H1 (cell line): ENCODE data around the gene LIN28A. TPM values are rescaled to one million over a fixed set of nuclear protein-coding genes. Genes with fewer than 3 reads are reported as not detected.

Experiments
- CHD7 ChIP-seq: fragments of 300-600 bp; sonication (generic); IDR thresholded peaks from 2 replicates; pipeline ENCODE4 v1.7.1; 2012; ENCODE audit warnings: low read length, moderate library complexity, mild to moderate bottlenecking, inconsistent platforms; ENCODE audit not compliant: insufficient replicate concordance
- EP300 ChIP-seq, 2 experiments: IDR thresholded peaks; 1 replicate in 1 of 2; 2 replicates in 1 of 2; pipeline ENCODE4 v1.6.1; 2011 to 2012; ENCODE audit warnings: low read depth in 2 of 2, low read length in 2 of 2, mild to moderate bottlenecking in 2 of 2, borderline replicate concordance in 1 of 2, inconsistent platforms in 1 of 2, moderate library complexity in 1 of 2
- JUND ChIP-seq: IDR thresholded peaks from 2 replicates; pipeline ENCODE4 v1.6.1; 2011; ENCODE audit warnings: mild to moderate bottlenecking, improper control_type of control experiment, low read length
- KDM1A ChIP-seq: fragments of 200-600, 300-600 bp; sonication (generic); IDR thresholded peaks from 2 replicates; pipeline ENCODE4 v1.7.1; 2016; ENCODE audit warnings: mild to moderate bottlenecking, low read length, borderline replicate concordance
- KDM4A ChIP-seq: IDR thresholded peaks from one replicate; pipeline ENCODE4 v1.7.1; 2012; ENCODE audit warnings: low read depth, mild to moderate bottlenecking, moderate library complexity, low read length, inconsistent platforms; ENCODE audit not compliant: severe bottlenecking
- MAX ChIP-seq: IDR thresholded peaks from 2 replicates; pipeline ENCODE4 v1.6.1; 2012; ENCODE audit warnings: inconsistent platforms
- POLR2A ChIP-seq, 2 experiments: IDR thresholded peaks; 1 replicate in 1 of 2; 2 replicates in 1 of 2; pipeline ENCODE4 v1.6.1; 2011; ENCODE audit warnings: low read depth in 2 of 2, low read length in 2 of 2, mild to moderate bottlenecking in 2 of 2; ENCODE audit errors: control extremely low read depth in 1 of 2
- POLR2AphosphoS5 ChIP-seq: IDR thresholded peaks from 2 replicates; pipeline ENCODE4 v1.6.1; 2011; ENCODE audit warnings: low read depth, low read length
- POU5F1 ChIP-seq: IDR thresholded peaks from 2 replicates; pipeline ENCODE4 v1.6.1; 2011; ENCODE audit warnings: low read depth, mild to moderate bottlenecking, low read length, moderate library complexity
- TAF1 ChIP-seq: IDR thresholded peaks from 2 replicates; pipeline ENCODE4 v1.6.1; 2011; ENCODE audit warnings: mild to moderate bottlenecking, low read depth, low read length
- YY1 ChIP-seq: IDR thresholded peaks from 2 replicates; pipeline ENCODE4 v1.6.1; 2011; ENCODE audit warnings: low read depth, mild to moderate bottlenecking, low read length
- polyA plus RNA-seq, 7 experiments: library from polyadenylated mRNA; depleted of rRNA in 3 of 7; stranded (reverse) in 5 of 7; unstranded in 2 of 7; fragments of >200 nt in 5 of 7; fragments of 200-250 nt in 2 of 7; gene quantifications; 1 replicate in 5 of 7; 2 replicates in 1 of 7; 4 replicates in 1 of 7; pipeline versions ENCODE4 v1.2.1 to v1.2.3, GENCODE V29; 2011 to 2013; ENCODE audit warnings: missing spikeins in 2 of 7, mixed read lengths in 2 of 7
- total RNA-seq: library from RNA; stranded (reverse); fragmentation: NEBNext Ultra II Directional; extraction: Animal tissue kit (Norgen Biotek cat#: 25700); gene quantifications from 2 replicates; pipeline ENCODE4 v1.2.1, GENCODE V29; 2021

The LIN28A gene
- total and polyA plus RNA-seq, 2 of the 8 experiments (the other 6 are each of a cell fraction or from before 2014, with no cell fraction given) = 403 to 1,486 TPM

DNA sequence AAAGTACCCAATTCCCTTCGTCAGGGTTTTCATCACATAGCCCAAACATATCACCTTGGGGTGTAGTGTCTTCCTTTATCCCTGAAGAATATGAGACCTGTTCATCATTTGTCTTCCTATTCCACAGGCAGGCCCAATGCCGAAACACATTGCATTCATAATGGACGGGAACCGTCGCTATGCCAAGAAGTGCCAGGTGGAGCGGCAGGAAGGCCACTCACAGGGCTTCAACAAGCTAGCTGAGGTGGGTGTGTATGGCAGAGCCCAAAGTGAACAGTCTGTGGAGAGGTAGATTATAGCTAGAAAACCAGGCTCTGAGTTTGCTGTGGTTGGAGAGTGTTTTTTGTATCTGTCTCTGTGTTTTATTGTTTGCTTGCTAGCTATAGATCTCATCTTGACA lies 27.4 kb downstream of the LIN28A start (continued):
- TF ChIP-seq CHD7 (no peak), YY1 (no peak), POU5F1 (no peak), KDM1A (no peak), POLR2AphosphoS5 (no peak), POLR2A (IDR thresholded peaks at IDR 0.05; ENCODE audit: control extremely low read depth in 1 of 2, low read depth in 2 of 2, low read length in 2 of 2) (no peak), EP300 (IDR thresholded peaks at IDR 0.05; ENCODE audit: borderline replicate concordance in 1 of 2, low read depth in 2 of 2, low read length in 2 of 2) (no peak), MAX (no peak), TAF1 (no peak), KDM4A (no peak), JUND (no peak)
- TF ChIP-seq, all 59 proteins: peak for 0
